Measurements from ENCODE around the gene WNT5A.

WNT5A gene

DNA sequence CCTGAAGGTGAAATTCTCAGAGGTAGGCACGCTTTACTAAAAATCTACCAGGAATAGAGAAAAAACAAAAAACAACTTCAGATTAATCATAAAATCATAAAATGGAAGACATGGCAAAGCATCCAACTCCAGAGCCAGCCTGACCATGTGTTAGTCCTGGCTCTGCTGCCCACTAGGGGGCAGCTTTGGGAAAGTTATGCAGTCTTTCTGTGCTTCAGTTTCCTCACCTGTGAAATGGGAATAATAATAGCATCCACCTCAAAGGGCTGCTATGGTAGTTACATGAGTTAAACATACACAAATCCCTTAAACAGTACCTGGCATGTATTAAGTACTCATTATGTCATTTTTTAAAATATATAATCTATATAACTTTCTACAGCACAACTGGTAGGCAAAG, 52.3 kb downstream of the WNT5A start:
- DNase-seq: no peak
- Histone ChIP-seq H3K27me3 (no peaks in the 10 kb centered on the region), H3K36me3 (no peaks in the 10 kb centered on the region), H3K27ac (no peak overlapping the region), H3K4me3 (no peak overlapping the region), H3K9me3 (no peaks in the 10 kb centered on the region), H3K4me1 (no peaks in the 10 kb centered on the region)
- TF ChIP-seq, protein P1, sequence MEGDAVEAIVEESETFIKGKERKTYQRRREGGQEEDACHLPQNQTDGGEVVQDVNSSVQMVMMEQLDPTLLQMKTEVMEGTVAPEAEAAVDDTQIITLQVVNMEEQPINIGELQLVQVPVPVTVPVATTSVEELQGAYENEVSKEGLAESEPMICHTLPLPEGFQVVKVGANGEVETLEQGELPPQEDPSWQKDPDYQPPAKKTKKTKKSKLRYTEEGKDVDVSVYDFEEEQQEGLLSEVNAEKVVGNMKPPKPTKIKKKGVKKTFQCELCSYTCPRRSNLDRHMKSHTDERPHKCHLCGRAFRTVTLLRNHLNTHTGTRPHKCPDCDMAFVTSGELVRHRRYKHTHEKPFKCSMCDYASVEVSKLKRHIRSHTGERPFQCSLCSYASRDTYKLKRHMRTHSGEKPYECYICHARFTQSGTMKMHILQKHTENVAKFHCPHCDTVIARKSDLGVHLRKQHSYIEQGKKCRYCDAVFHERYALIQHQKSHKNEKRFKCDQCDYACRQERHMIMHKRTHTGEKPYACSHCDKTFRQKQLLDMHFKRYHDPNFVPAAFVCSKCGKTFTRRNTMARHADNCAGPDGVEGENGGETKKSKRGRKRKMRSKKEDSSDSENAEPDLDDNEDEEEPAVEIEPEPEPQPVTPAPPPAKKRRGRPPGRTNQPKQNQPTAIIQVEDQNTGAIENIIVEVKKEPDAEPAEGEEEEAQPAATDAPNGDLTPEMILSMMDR (IDR thresholded peaks at IDR 0.05): no peak
- intact Hi-C loops (cut with DNase I; ENCODE audit: low total_unique reads): no loop called here

GRCh38 chr3:55431041-55431440, 56.1 kb downstream of the WNT5A start:
- DNase-seq: no peak
- TF ChIP-seq, protein P1 (IDR thresholded peaks at IDR 0.05): no peak
- H3K36me3 ChIP-seq: no peaks in the 10 kb centered on the region

GRCh38 chr3:55427739-55428138, 59.4 kb downstream of the WNT5A start:
- no peak for DNase-seq
- H3K36me3 ChIP-seq: no peaks in the 10 kb centered on the region

More at GRCh38 chr3:55431041-55431440, 56.1 kb downstream of the WNT5A start:
- intact Hi-C loops (cut with DNase I; ENCODE audit: low total_unique reads): no loop called here
- H3K27me3 ChIP-seq: no peaks in the 10 kb centered on the region
- no peak overlapping the region for H3K27ac ChIP-seq
- H3K4me3 ChIP-seq: no peak overlapping the region
- no peaks in the 10 kb centered on the region for H3K9me3 ChIP-seq
- no peaks in the 10 kb centered on the region for H3K4me1 ChIP-seq

GRCh38 chr3:55426486-55426885, 60.6 kb downstream of the WNT5A start:
- Histone ChIP-seq H3K27ac (no peak overlapping the region), H3K36me3 (no peaks in the 10 kb centered on the region), H3K27me3 (no peaks in the 10 kb centered on the region), H3K9me3 (no peaks in the 10 kb centered on the region), H3K4me1 (no peaks in the 10 kb centered on the region), H3K4me3 (no peak overlapping the region)
- DNase-seq: no peak
- intact Hi-C loops (cut with DNase I; ENCODE audit: low total_unique reads): no loop called here
- TF ChIP-seq, protein P1 (IDR thresholded peaks at IDR 0.05): no peak

More at GRCh38 chr3:55427739-55428138, 59.4 kb downstream of the WNT5A start:
- Histone ChIP-seq H3K4me1 (no peaks in the 10 kb centered on the region), H3K27ac (no peak overlapping the region), H3K4me3 (no peak overlapping the region), H3K9me3 (no peaks in the 10 kb centered on the region), H3K27me3 (no peaks in the 10 kb centered on the region)
- TF ChIP-seq, protein P1 (IDR thresholded peaks at IDR 0.05): no peak
- intact Hi-C loops (cut with DNase I; ENCODE audit: low total_unique reads): no loop called here

GRCh38 chr3:55423782-55424181, 63.3 kb downstream of the WNT5A start:
- H3K27ac ChIP-seq: no peak overlapping the region
- H3K4me1 ChIP-seq: no peaks in the 10 kb centered on the region
- no peaks in the 10 kb centered on the region for H3K27me3 ChIP-seq
- no peak for DNase-seq
- H3K9me3 ChIP-seq: no peaks in the 10 kb centered on the region
- intact Hi-C loops (cut with DNase I; ENCODE audit: low total_unique reads): no loop called here
- H3K36me3 ChIP-seq: no peaks in the 10 kb centered on the region
- TF ChIP-seq, protein P1 (IDR thresholded peaks at IDR 0.05): no peak
- no peak overlapping the region for H3K4me3 ChIP-seq

DNA sequence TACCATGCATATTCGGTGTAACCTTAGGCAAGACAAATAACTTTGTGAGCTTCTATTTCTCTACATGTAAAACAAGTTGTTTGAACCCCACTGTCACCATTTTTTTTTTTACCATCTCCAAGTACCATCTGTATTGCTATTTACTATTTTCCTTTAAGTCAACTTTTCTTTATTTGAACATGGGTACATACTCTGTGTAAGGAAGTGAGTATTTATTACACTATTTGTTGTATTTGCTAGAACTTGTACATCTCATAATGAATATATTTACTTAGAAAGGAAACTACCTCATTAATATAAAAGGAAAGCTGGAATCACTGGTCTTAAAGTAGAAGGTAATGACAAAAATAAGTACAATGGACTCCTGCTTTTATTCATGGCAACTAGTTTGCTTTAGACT, 69.9 kb downstream of the WNT5A start:
- Histone ChIP-seq H3K4me3 (no peak overlapping the region), H3K4me1 (no peaks in the 10 kb centered on the region), H3K9me3 (no peaks in the 10 kb centered on the region), H3K27me3 (no peaks in the 10 kb centered on the region), H3K27ac (no peak overlapping the region), H3K36me3 (no peaks in the 10 kb centered on the region)
- TF ChIP-seq, protein P1 (IDR thresholded peaks at IDR 0.05): no peak
- DNase-seq: no peak
- intact Hi-C loops (cut with DNase I; ENCODE audit: low total_unique reads): no loop called here

Measured in tibial artery (tissue), 4 donors.